Body of pancreas (tissue), 4 donors: ENCODE results near the gene OR2A5. TPM values are rescaled to one million over a fixed set of nuclear protein-coding genes. Genes with fewer than 3 reads are reported as not detected.

ENCODE experiments used
- ATAC-seq: fragments of 150-250 bp; one replicate; pipeline ENCODE4 v1.9.1; 2016
- DNase-seq, 4 donors: peaks; one replicate each; pipeline ENCODE4 v3.0.0-alpha.2; 2019
- H3K27ac ChIP-seq, 4 donors: fragments of 200-600 bp; sonication (generic); 1 replicate in 3 of 4; 2 replicates in 1 of 4; pipeline versions ENCODE4 v1.5.1 to v1.6.1; 2016 to 2019; ENCODE audit warnings: mild to moderate bottlenecking in 1 of 4, mixed read lengths in 1 of 4, moderate library complexity in 1 of 4
- H3K27me3 ChIP-seq, 2 donors: fragments of 200-600 bp; sonication (generic); one replicate each; pipeline ENCODE4 v1.6.0; 2016; ENCODE audit warnings: mild to moderate bottlenecking in 1 of 2
- H3K36me3 ChIP-seq, 2 donors: fragments of 200-600 bp; sonication (generic); replicated peaks in 1 of 2; 2 replicates each; pipeline ENCODE4 v1.5.1; 2016; ENCODE audit warnings: low read depth in 2 of 2; ENCODE audit not compliant: insufficient read depth in 1 of 2
- H3K4me1 ChIP-seq: fragments of 200-600 bp; sonication (generic); one replicate; pipeline ENCODE4 v1.6.0; 2016
- H3K4me3 ChIP-seq, 2 donors: fragments of 200-600 bp; sonication (generic); 1 replicate in 1 of 2; 2 replicates in 1 of 2; pipeline ENCODE4 v1.5.1; 2016 to 2019
- H3K9me3 ChIP-seq, 3 donors: fragments of 200-600 bp; sonication (generic); 1 replicate in 2 of 3; 2 replicates in 1 of 3; pipeline ENCODE4 v1.5.1; 2016
- CTCF ChIP-seq, 7 experiments: fragments of 450-650 bp in 4 of 7; fragments of 200-600 bp in 3 of 7; sonication (generic) in 3 of 7; IDR thresholded peaks; one replicate each; pipeline ENCODE4 v1.5.1; 2016 to 2019; ENCODE audit warnings: antibody characterized with exemption in 7 of 7
- POLR2A ChIP-seq, 3 donors: fragments of 450-650 bp; IDR thresholded peaks; one replicate each; pipeline ENCODE4 v1.6.1; 2016; ENCODE audit warnings: antibody characterized with exemption in 3 of 3, mild to moderate bottlenecking in 2 of 3
- WGBS, 2 donors: methylation state at CpG; one replicate each; pipeline ENCODE4 v1.1.5; 2017; 5-methylcytosine and 5-hydroxymethylcytosine counted together
- intact Hi-C: fragments of 100-400 bp; cut with DNase I; formaldehyde crosslinking; loops from one replicate; pipeline ENCODE4 v1.15.1; 2023
- total RNA-seq, 2 donors: library from RNA; depleted of rRNA; stranded (reverse); fragments of >200 nt; gene quantifications; one replicate each; pipeline ENCODE4 v1.1.0, GENCODE V29; 2016

The OR2A5 gene
- total RNA-seq, result not detected

GRCh38 chr7:144048648-144049047, at the start of gene OR2A5:
OR2A5 (plus strand) TSS chr7:144048948; CDS start chr7:144050402, 1,454 bp downstream.
- H3K27ac ChIP-seq, result no peak within 1 kb of the TSS
- H3K4me3 ChIP-seq, result no peak within 1 kb of the TSS
- TF ChIP-seq POLR2A (IDR thresholded peaks at IDR 0.05) (no peak), CTCF (IDR thresholded peaks at IDR 0.05) (no peak)

GRCh38 chr7:144000020-144000419, 48.7 kb upstream of the OR2A5 start, which contains the start of gene OR6B1:
OR6B1 (plus strand) TSS chr7:144000320; CDS start chr7:144003997, 3,677 bp downstream.
- H3K9me3 ChIP-seq, result no peaks in the 10 kb centered on the region

More at GRCh38 chr7:144048648-144049047, at the start of gene OR2A5:
- Histone ChIP-seq H3K27me3 (no peaks in the 10 kb centered on the region), H3K36me3 (no peaks in the 10 kb centered on the region), H3K9me3 (no peaks in the 10 kb centered on the region), H3K4me1 (no peaks in the 10 kb centered on the region)
- ATAC-seq (no peak), DNase-seq (no peak)
- intact Hi-C loops, result no loop called here
- 64 to 100% methylated on average over 1 of the region's 1 CpG for WGBS, 2 donors

GRCh38 chr7:144001543-144001942, 47.2 kb upstream of the OR2A5 start:
- DNase-seq, result no peak
- H3K4me3 ChIP-seq, result no peak overlapping the region
- no peaks in the 10 kb centered on the region for H3K27me3 ChIP-seq
- 76 to 82% methylated on average over 3 of the region's 3 CpGs for WGBS, 2 donors
- H3K4me1 ChIP-seq, result peaks cover 5% of the 10 kb centered on the region
- H3K27ac ChIP-seq, result no peak overlapping the region
- H3K36me3 ChIP-seq, result no peaks in the 10 kb centered on the region
- H3K9me3 ChIP-seq, result no peaks in the 10 kb centered on the region
- TF ChIP-seq POLR2A (IDR thresholded peaks at IDR 0.05), result no peak
- no peak for ATAC-seq
- intact Hi-C loops, result no loop called here

More at GRCh38 chr7:144000020-144000419, 48.7 kb upstream of the OR2A5 start, which contains the start of gene OR6B1:
- Histone ChIP-seq H3K27ac (no peak within 1 kb of the TSS), H3K36me3 (no peaks in the 10 kb centered on the region), H3K4me1 (peaks cover 5% of the 10 kb centered on the region), H3K4me3 (no peak within 1 kb of the TSS), H3K27me3 (no peaks in the 10 kb centered on the region)
- 86 to 88% methylated on average over 4 of the region's 4 CpGs for WGBS, 2 donors
- ATAC-seq, result no peak
- intact Hi-C loops, result no loop called here
- DNase-seq, result no peak
- TF ChIP-seq POLR2A (IDR thresholded peaks at IDR 0.05) (no peak), CTCF (IDR thresholded peaks at IDR 0.05) (no peak)

- 78 to 80% methylated on average over 5 of the region's 5 CpGs for WGBS, 2 donors
- ATAC-seq (no peak), DNase-seq (no peak)
- Histone ChIP-seq H3K27ac (no peak overlapping the region), H3K4me1 (no peaks in the 10 kb centered on the region), H3K36me3 (no peaks in the 10 kb centered on the region), H3K27me3 (no peaks in the 10 kb centered on the region), H3K9me3 (no peaks in the 10 kb centered on the region), H3K4me3 (no peak overlapping the region)
- no peak for TF ChIP-seq CTCF (IDR thresholded peaks at IDR 0.05)
- TF ChIP-seq POLR2A (IDR thresholded peaks at IDR 0.05), result no peak
- intact Hi-C loops, result no loop called here
These were observed 44.0 kb upstream of the OR2A5 start for GRCh38 chr7:144004703-144005102.

GRCh38 chr7:144006029-144006691, 42.6 kb upstream of the OR2A5 start:
- TF ChIP-seq POLR2A (IDR thresholded peaks at IDR 0.05) (no peak), CTCF (IDR thresholded peaks at IDR 0.05) (no peak)
- WGBS, 2 donors, result 28 to 32% methylated on average over 1 of the region's 1 CpG
- H3K4me3 ChIP-seq, result no peak overlapping the region
- ATAC-seq, result no peak
- no peak for DNase-seq
- no peaks in the 10 kb centered on the region for H3K27me3 ChIP-seq
- no peak overlapping the region for H3K27ac ChIP-seq
- no peaks in the 10 kb centered on the region for H3K4me1 ChIP-seq
- intact Hi-C loops, result no loop called here
- no peaks in the 10 kb centered on the region for H3K9me3 ChIP-seq
- no peaks in the 10 kb centered on the region for H3K36me3 ChIP-seq
